ENCODE results near the gene CASZ1. TPM values are rescaled to one million over a fixed set of nuclear protein-coding genes. Genes with fewer than 3 reads are reported as not detected.
A peak's percentile ranks its signal among the peaks of the same experiment; 100 is the strongest.

Gene CASZ1
- total RNA-seq, 4 donors from 2014 or later: 22.1 to 47.4 (median 28.0) TPM

DNA sequence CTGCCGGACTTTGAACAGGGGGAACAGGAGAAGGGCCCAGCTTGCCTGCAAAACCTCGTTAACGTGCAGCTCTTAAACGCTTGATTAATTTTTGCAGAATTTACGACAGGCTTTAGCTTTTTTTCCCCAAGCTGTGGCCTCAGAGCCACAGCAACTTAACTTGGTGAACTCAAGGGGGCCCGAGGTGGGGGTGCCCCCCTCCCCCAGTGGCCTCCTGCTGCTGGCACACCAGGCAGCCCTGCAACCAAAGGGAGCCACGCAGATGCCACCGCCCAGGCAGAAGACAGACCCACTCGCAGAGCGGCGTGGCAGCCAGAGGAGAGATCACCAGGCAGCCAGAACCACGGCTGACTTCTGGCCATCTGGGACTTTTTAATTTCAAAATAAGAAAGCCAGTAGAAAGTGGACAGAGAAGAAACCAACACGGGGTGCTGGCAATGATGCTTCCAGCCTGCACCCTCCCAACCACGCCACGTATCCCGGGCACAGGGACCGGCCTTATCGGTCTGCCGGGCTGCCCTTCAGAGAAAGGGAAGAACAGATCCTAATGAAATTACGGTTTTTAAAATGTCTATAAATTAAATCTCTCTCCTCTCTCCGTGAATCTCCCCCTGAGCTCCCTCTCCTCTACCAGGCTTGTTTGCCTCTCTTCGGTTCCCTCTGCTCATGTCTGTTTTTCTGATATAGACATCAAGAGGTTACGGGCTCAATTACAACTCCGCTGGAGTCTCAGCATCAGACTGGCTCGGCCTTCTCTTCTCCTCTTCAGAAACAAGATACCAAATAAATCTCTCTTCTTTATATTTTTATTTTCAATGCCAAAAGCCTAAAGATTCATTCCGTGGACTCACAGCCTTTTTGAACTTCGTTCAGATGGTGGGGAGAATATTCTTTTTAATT, 6.4 kb downstream of the CASZ1 start:
- Histone ChIP-seq H3K36me3 (no peaks in the 10 kb centered on the region), H3K4me3 (no peak overlapping the region), H3K9me3 (no peaks in the 10 kb centered on the region), H3K27ac (no peak overlapping the region), H3K4me1 (peaks cover 0 to 53% (median 5%) of the 10 kb centered on the region in 3 donors), H3K27me3 (peaks cover 73% of the 10 kb centered on the region)
- WGBS, 2 donors (ENCODE audit: low coverage in 1 of 2): 80 to 86% methylated on average over 18 to 20 of the region's 27 CpGs
- no peak for ATAC-seq
- TF ChIP-seq CTCF (IDR thresholded peaks at IDR 0.05): no peak
- no peak for TF ChIP-seq EP300 (IDR thresholded peaks at IDR 0.05)
- TF ChIP-seq POLR2A (IDR thresholded peaks at IDR 0.05): no peak
- no peak for TF ChIP-seq POLR2AphosphoS5 (IDR thresholded peaks at IDR 0.05)

GRCh38 chr1:10789047-10789791, 7.2 kb downstream of the CASZ1 start:
- ATAC-seq: no peak
- Histone ChIP-seq H3K4me3 (no peak overlapping the region), H3K27ac (peak overlapping the region in 3 of 4 donors; percentile 6 to 54 (median 33)), H3K4me1 (peaks cover 0 to 45% (median 5%) of the 10 kb centered on the region in 3 donors), H3K27me3 (peaks cover 65% of the 10 kb centered on the region), H3K36me3 (no peaks in the 10 kb centered on the region), H3K9me3 (no peaks in the 10 kb centered on the region)
- TF ChIP-seq EP300 (IDR thresholded peaks at IDR 0.05) (no peak), CTCF (IDR thresholded peaks at IDR 0.05) (no peak), POLR2AphosphoS5 (IDR thresholded peaks at IDR 0.05) (no peak), POLR2A (IDR thresholded peaks at IDR 0.05) (no peak)
- 40 to 83% methylated on average over 1 to 6 of the region's 8 CpGs for WGBS, 2 donors (ENCODE audit: low coverage in 1 of 2)

GRCh38 chr1:10788592-10789006, 7.8 kb downstream of the CASZ1 start:
- peaks cover 59% of the 10 kb centered on the region for H3K27me3 ChIP-seq
- no peak overlapping the region for H3K4me3 ChIP-seq
- peak; percentile 66 for ATAC-seq
- H3K36me3 ChIP-seq: no peaks in the 10 kb centered on the region
- peak; percentile 37 for TF ChIP-seq POLR2AphosphoS5 (IDR thresholded peaks at IDR 0.05)
- TF ChIP-seq CTCF (IDR thresholded peaks at IDR 0.05): peak in 3 of 4 experiments; percentile 34 to 54 (median 36)
- no peak for TF ChIP-seq EP300 (IDR thresholded peaks at IDR 0.05)
- H3K27ac ChIP-seq: peak overlapping the region in 3 of 4 donors; percentile 6 to 54 (median 33)
- H3K9me3 ChIP-seq: no peaks in the 10 kb centered on the region
- no CpG with 5 or more reads among the region's 11 CpGs for WGBS, 2 donors (ENCODE audit: low coverage in 1 of 2)
- peaks cover 0 to 39% (median under 1%) of the 10 kb centered on the region in 3 donors for H3K4me1 ChIP-seq

DNA sequence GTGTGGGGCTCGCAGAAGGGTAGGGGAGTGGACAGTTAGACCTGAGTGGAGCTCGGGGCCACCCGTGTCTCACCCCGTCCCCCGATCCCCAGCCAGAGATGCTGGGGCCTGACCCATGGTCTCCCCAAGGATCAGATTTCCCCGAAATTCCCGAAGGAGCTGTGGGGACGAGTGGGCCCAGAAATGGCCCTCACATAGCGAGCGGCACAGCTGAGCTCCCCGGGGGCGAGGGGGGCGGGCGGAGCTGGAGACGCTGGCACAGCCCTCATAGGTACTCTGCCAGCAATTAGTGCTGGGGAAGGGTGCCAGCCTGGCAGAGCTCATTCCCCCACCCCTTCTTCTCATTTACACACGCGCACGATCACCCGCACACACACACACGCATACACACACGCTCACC, 9.2 kb downstream of the CASZ1 start:
- Histone ChIP-seq H3K4me3 (no peak overlapping the region), H3K27ac (no peak overlapping the region), H3K27me3 (peaks cover 52% of the 10 kb centered on the region), H3K9me3 (no peaks in the 10 kb centered on the region), H3K4me1 (peaks cover 0 to 26% (median 0%) of the 10 kb centered on the region in 3 donors), H3K36me3 (no peaks in the 10 kb centered on the region)
- WGBS, 2 donors (ENCODE audit: low coverage in 1 of 2): 81 to 100% methylated on average over 5 to 6 of the region's 21 CpGs
- TF ChIP-seq POLR2AphosphoS5 (IDR thresholded peaks at IDR 0.05) (no peak), POLR2A (IDR thresholded peaks at IDR 0.05) (no peak), EP300 (IDR thresholded peaks at IDR 0.05) (no peak), CTCF (IDR thresholded peaks at IDR 0.05) (no peak)
- no peak for ATAC-seq
